Activated T-helper 1 cell treated with anti-CD3 and anti-CD28 coated beads, Interleukin-12 subunit alpha, Interleukin-12 subunit beta, Interleukin-2, Interleukin-4 antibody, amounts not matched to agents 30 ng/mL and 10 ng/mL and 1 ng/mL, durations not matched to agents 14 hours and 24 hours and 36 hours (primary cell): ENCODE results near the gene NHLRC4. TPM values are rescaled to one million over a fixed set of nuclear protein-coding genes. Genes with fewer than 3 reads are reported as not detected.

Experiments used
- DNase-seq: peaks from one replicate; pipeline ENCODE4 v3.0.0; 2021; ENCODE audit warnings: low spot score
- H3K27ac Mint-ChIP-seq: one replicate; pipeline ENCODE4 v1.8.0; 2021; ENCODE audit warnings: mild to moderate bottlenecking, mixed read lengths
- H3K27me3 Mint-ChIP-seq: one replicate; pipeline ENCODE4 v1.8.0; 2022; ENCODE audit warnings: mild to moderate bottlenecking, moderate library complexity, mixed read lengths; ENCODE audit not compliant: insufficient read depth
- H3K36me3 Mint-ChIP-seq: one replicate; pipeline ENCODE4 v1.8.0; 2021; ENCODE audit warnings: low read depth, mixed read lengths
- H3K4me1 Mint-ChIP-seq: one replicate; pipeline ENCODE4 v1.8.0; 2021; ENCODE audit warnings: low read depth, mixed read lengths
- H3K4me3 Mint-ChIP-seq: one replicate; pipeline ENCODE4 v1.8.0; 2021; ENCODE audit warnings: mild to moderate bottlenecking, moderate library complexity, mixed read lengths
- H3K9me3 Mint-ChIP-seq: one replicate; pipeline ENCODE4 v1.8.0; 2021; ENCODE audit warnings: mixed read lengths
- intact Hi-C: fragments of 100-400 bp; cut with micrococcal nuclease; formaldehyde crosslinking; loops from one replicate; pipeline ENCODE4 v1.15.1; 2024
- total RNA-seq: library from RNA; stranded (reverse); gene quantifications from 2 replicates; pipeline ENCODE4 v1.2.3, GENCODE V29; 2022

NHLRC4 gene
- total RNA-seq, 1 donor from 2014 or later: 1.2 TPM

- H3K4me1 Mint-ChIP-seq: peaks cover 9% of the 10 kb centered on the region
- peak; percentile 64 for DNase-seq
- peak overlapping the region; percentile 89 for H3K4me3 Mint-ChIP-seq
- no peaks in the 10 kb centered on the region for H3K27me3 Mint-ChIP-seq
- H3K36me3 Mint-ChIP-seq: peaks cover 10% of the 10 kb centered on the region
- H3K9me3 Mint-ChIP-seq: no peaks in the 10 kb centered on the region
- peak overlapping the region; percentile 99 for H3K27ac Mint-ChIP-seq
- intact Hi-C loops: loop anchor here (1.0 to 5.0 kb wide), 6 partner anchors 100 to 783 kb away; partner anchors contain the start of genes DECR2, FAM234A, PGAP6 and RAB11FIP3
These were observed 41.2 kb upstream of the NHLRC4 start for GRCh38 chr16:525520-526180.

GRCh38 chr16:526181-527014 is 40.4 kb upstream of the NHLRC4 start:
- intact Hi-C loops: loop anchor here (1.0 to 5.0 kb wide), 9 partner anchors 44 to 782 kb away; partner anchors contain the start of genes DECR2, FAM234A, METTL26 and PGAP6
- Mint-ChIP-seq H3K4me3 (peak overlapping the region; percentile 89), H3K27ac (peak overlapping the region; percentile 99), H3K27me3 (no peaks in the 10 kb centered on the region), H3K4me1 (peaks cover 9% of the 10 kb centered on the region), H3K36me3 (peaks cover 10% of the 10 kb centered on the region), H3K9me3 (no peaks in the 10 kb centered on the region)
- DNase-seq: no peak

- Mint-ChIP-seq H3K27me3 (no peaks in the 10 kb centered on the region), H3K36me3 (peaks cover 10% of the 10 kb centered on the region), H3K4me3 (peak within 1 kb of the TSS; percentile 95), H3K27ac (peak within 1 kb of the TSS; percentile 94), H3K9me3 (no peaks in the 10 kb centered on the region), H3K4me1 (peaks cover 9% of the 10 kb centered on the region)
- peak; percentile 84 for DNase-seq
- intact Hi-C loops: loop anchor here (1.0 to 5.0 kb wide), 9 partner anchors 43 to 782 kb away; partner anchors contain the start of genes DECR2, FAM234A, METTL26 and PGAP6
These were observed 39.5 kb upstream of the NHLRC4 start, which contains the start of gene CAPN15 for GRCh38 chr16:527015-527903. TSS of gene CAPN15 (plus strand) at chr16:527712. CDS start at chr16:546839, 19,127 bp downstream.

GRCh38 chr16:528111-529011 is 38.4 kb upstream of the NHLRC4 start:
- Mint-ChIP-seq H3K27me3 (no peaks in the 10 kb centered on the region), H3K36me3 (peaks cover 8% of the 10 kb centered on the region), H3K4me3 (peak overlapping the region; percentile 95), H3K4me1 (peaks cover 9% of the 10 kb centered on the region), H3K9me3 (no peaks in the 10 kb centered on the region), H3K27ac (peak overlapping the region; percentile 94)
- peak; percentile 22 for DNase-seq
- intact Hi-C loops: loop anchor here (5.0 kb wide), 2 partner anchors 146 to 279 kb away; partner anchors contain the start of gene PGAP6

- intact Hi-C loops: loop anchor here (5.0 kb wide), 2 partner anchors 147 to 278 kb away; partner anchors contain the start of gene PGAP6
- Mint-ChIP-seq H3K36me3 (peaks cover 8% of the 10 kb centered on the region), H3K27me3 (no peaks in the 10 kb centered on the region), H3K9me3 (no peaks in the 10 kb centered on the region), H3K27ac (peak overlapping the region; percentile 94), H3K4me1 (peaks cover 9% of the 10 kb centered on the region), H3K4me3 (peak overlapping the region; percentile 95)
- peak; percentile 12 for DNase-seq
These were observed 37.7 kb upstream of the NHLRC4 start for GRCh38 chr16:529012-529575.

GRCh38 chr16:530111-530817 is 36.5 kb upstream of the NHLRC4 start:
- DNase-seq: no peak
- H3K4me1 Mint-ChIP-seq: peaks cover 7% of the 10 kb centered on the region
- H3K4me3 Mint-ChIP-seq: peak overlapping the region; percentile 95
- H3K36me3 Mint-ChIP-seq: peaks cover 8% of the 10 kb centered on the region
- H3K27me3 Mint-ChIP-seq: no peaks in the 10 kb centered on the region
- H3K27ac Mint-ChIP-seq: no peak overlapping the region
- no peaks in the 10 kb centered on the region for H3K9me3 Mint-ChIP-seq
- intact Hi-C loops: no loop called here

GRCh38 chr16:531494-532125 is 35.2 kb upstream of the NHLRC4 start:
- Mint-ChIP-seq H3K4me1 (no peaks in the 10 kb centered on the region), H3K27ac (no peak overlapping the region), H3K9me3 (no peaks in the 10 kb centered on the region), H3K27me3 (no peaks in the 10 kb centered on the region), H3K36me3 (peaks cover 2% of the 10 kb centered on the region), H3K4me3 (no peak overlapping the region)
- no peak for DNase-seq
- intact Hi-C loops: no loop called here

- Mint-ChIP-seq H3K4me1 (no peaks in the 10 kb centered on the region), H3K36me3 (peaks cover 2% of the 10 kb centered on the region), H3K27me3 (no peaks in the 10 kb centered on the region), H3K9me3 (no peaks in the 10 kb centered on the region), H3K27ac (no peak overlapping the region), H3K4me3 (no peak overlapping the region)
- intact Hi-C loops: no loop called here
- DNase-seq: no peak
These were observed 33.2 kb upstream of the NHLRC4 start for GRCh38 chr16:533391-534123.

- H3K27me3 Mint-ChIP-seq: no peaks in the 10 kb centered on the region
- no peak overlapping the region for H3K27ac Mint-ChIP-seq
- H3K4me3 Mint-ChIP-seq: no peak overlapping the region
- no peak for DNase-seq
- peaks cover 6% of the 10 kb centered on the region for H3K36me3 Mint-ChIP-seq
- H3K9me3 Mint-ChIP-seq: no peaks in the 10 kb centered on the region
- H3K4me1 Mint-ChIP-seq: no peaks in the 10 kb centered on the region
- intact Hi-C loops: no loop called here
These were observed 32.7 kb upstream of the NHLRC4 start for GRCh38 chr16:534135-534534.

- Mint-ChIP-seq H3K27me3 (no peaks in the 10 kb centered on the region), H3K36me3 (peaks cover 6% of the 10 kb centered on the region)
These were observed 31.9 kb upstream of the NHLRC4 start for GRCh38 chr16:534856-535445.

More at GRCh38 chr16:534856-535445, 31.9 kb upstream of the NHLRC4 start:
- Mint-ChIP-seq H3K4me1 (no peaks in the 10 kb centered on the region), H3K4me3 (no peak overlapping the region), H3K9me3 (no peaks in the 10 kb centered on the region), H3K27ac (no peak overlapping the region)
- intact Hi-C loops: no loop called here
- DNase-seq: no peak
